KOPT-K1 (cell line): Measurements from ENCODE around the gene ZNF771.
A peak's percentile ranks its signal among the peaks of the same experiment; 100 is the strongest.

Experiments
- H3K27ac ChIP-seq: fragments of 200-600 bp; sonication (generic); 2 replicates; pipeline ENCODE4 v1.5.1; 2016; ENCODE audit warnings: antibody characterized with exemption, mild to moderate bottlenecking, low read depth, low read length; ENCODE audit not compliant: poor library complexity, severe bottlenecking
- H3K36me3 ChIP-seq: fragments of 200-600 bp; sonication (generic); 2 replicates; pipeline ENCODE4 v1.5.1; 2017; ENCODE audit warnings: antibody characterized with exemption, mild to moderate bottlenecking, low read length, moderate library complexity; ENCODE audit not compliant: insufficient read depth
- H3K9me3 ChIP-seq: fragments of 200-600 bp; sonication (generic); 2 replicates; pipeline ENCODE4 v1.5.1; 2017; ENCODE audit warnings: antibody characterized with exemption, low read length, mild to moderate bottlenecking; ENCODE audit not compliant: insufficient read depth, poor library complexity, severe bottlenecking

ZNF771 gene

DNA sequence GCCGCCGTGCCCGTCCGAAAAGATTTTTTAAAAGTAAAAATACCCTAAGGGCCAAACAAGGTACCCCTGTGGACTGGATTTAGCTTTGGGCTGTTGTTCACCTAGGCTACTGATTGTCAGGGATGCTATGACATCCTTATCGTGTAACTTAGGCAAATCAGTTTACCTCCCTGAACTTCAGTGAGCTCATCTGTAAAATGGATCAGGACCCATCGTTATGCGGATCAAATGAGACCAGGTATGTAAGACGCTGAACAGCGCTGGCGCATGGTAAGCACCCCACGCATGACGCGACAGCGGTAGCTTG, 658 bp upstream of the ZNF771 start:
- Histone ChIP-seq H3K9me3 (no peaks in the 10 kb centered on the region), H3K27ac (peak overlapping the region; percentile 78), H3K36me3 (peaks cover 20% of the 10 kb centered on the region)

DNA sequence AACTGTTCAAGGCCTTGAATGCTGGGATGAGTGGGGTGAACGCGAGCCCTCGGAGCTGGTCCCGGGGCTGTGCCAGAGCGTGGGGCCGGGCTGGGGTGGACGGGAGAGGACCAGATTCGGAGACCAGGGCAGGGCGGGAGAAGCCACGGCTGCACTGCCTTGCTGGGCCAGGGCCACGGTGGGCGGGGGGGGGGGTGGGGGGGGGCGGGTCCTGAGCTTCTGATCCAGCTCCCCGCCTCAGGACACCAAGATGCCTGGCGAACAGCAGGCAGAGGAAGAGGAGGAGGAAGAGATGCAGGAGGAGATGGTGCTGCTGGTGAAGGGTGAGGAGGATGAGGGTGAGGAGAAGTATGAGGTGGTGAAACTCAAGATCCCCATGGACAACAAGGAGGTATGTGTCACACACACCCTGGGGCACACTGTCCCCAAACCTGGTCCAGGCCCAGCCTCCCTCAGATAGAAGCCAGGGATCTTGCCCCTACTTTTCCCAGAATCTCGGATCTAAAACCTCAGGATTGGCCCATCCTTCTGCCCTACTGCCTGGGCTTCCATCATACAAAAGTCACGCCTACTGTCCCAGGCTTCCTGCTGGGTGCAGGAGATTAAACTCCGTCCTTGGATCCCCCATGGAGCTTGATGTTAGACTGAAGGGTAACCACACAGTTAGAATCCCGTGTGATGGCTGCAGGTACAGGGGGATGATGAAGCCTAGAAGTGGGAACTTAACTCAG, 563 bp downstream of the ZNF771 start:
- H3K27ac ChIP-seq: peak overlapping the region; percentile 78
- no peaks in the 10 kb centered on the region for H3K9me3 ChIP-seq
- peaks cover 32% of the 10 kb centered on the region for H3K36me3 ChIP-seq

DNA sequence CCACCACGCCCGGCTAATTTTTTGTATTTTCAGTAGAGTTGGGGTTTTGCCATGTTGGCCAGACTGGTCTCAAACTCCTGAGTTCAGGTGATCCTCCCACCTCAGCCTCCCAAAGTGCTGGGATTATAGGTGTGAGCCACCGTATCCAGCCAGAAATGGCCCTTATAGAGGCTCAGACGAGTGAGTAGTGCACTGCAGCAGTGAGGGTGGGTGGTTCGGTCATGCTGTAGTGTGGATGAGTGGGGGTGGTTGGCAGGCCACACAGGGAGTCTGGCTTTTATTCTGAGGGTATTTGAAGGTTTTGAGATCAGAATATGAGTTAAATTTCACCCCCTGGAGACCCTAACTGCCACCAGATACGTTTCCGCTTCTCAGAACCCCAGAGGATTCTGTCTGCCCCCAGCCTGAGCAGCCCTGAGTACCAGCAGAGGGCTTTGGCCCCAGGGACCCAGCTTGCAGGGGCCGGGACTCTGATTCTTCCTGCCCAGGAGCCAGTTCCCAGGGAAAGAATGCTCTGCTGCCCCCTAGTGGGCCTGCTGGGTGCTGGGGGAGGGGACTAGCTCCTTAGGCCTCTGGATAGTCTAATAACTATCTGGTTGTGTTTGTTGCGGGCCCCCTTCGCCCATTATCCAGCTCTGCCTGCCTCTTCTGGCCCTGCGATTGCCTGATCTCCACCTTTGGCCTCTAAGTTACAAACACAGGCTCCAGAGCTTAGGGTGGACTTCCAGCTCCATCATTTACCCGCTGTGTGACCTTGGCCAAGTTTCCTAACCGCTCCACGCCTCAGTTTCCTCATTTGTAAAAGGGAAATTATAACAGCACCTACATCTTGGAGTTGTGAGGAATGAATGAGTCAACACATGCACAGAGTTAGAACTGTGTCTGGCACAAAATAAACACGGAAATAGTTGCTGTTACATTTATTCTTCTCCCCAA, 2.0 kb downstream of the ZNF771 start:
- Histone ChIP-seq H3K27ac (peak overlapping the region; percentile 44), H3K9me3 (no peaks in the 10 kb centered on the region), H3K36me3 (peaks cover 46% of the 10 kb centered on the region)

DNA sequence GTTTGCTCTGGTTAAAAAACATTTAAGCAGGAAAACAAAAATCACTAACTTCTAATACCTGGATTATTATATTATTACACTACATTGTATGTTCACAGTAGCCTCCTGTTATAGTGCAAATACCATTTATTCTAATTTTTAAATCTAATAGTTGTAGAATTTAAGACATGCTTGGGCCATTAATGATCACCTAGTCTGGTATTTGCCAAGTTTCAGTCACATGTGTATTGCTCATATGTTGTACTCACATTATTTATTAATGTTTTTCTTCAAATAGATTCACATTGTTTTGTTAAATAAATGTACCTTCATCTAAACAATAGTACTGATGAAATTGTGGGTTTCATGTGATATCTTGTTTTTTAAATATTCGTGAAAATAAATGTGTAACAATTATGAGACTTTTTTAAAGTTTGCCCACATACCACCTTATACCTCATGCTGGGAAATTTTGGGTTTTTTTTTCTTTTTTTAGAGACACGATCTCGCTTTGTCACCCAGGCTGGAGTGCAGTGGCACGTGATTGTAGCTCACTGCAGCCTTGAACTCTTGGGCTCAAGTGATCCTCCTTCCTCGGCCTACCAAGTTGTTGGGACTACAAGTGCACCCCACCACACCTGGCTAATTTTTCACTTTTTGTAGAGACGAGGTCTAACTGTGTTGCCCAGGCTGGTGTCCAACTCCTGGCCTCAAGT, 5.9 kb downstream of the ZNF771 start:
- H3K36me3 ChIP-seq: peaks cover 73% of the 10 kb centered on the region
- H3K27ac ChIP-seq: no peak overlapping the region
- H3K9me3 ChIP-seq: no peaks in the 10 kb centered on the region

DNA sequence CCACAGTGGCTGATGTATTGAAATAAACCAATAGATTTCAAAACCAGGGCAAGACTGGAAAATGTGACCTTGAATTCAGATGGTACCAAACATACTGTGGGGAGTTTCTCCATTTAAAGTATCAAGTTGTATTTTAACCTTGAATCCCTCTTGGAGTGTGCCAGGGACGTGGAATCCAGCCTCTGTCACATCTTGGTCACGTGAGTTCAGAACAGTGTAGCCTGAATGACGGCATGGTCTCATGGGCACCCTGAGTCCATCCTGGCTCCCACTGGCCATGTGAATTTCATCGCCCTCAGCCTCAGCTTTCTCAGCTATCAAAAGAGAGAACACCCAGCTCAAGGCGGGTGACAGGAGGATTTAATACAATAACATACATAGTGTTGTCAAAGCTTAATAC, 6.8 kb downstream of the ZNF771 start:
- Histone ChIP-seq H3K9me3 (no peaks in the 10 kb centered on the region), H3K36me3 (peaks cover 82% of the 10 kb centered on the region), H3K27ac (no peak overlapping the region)

DNA sequence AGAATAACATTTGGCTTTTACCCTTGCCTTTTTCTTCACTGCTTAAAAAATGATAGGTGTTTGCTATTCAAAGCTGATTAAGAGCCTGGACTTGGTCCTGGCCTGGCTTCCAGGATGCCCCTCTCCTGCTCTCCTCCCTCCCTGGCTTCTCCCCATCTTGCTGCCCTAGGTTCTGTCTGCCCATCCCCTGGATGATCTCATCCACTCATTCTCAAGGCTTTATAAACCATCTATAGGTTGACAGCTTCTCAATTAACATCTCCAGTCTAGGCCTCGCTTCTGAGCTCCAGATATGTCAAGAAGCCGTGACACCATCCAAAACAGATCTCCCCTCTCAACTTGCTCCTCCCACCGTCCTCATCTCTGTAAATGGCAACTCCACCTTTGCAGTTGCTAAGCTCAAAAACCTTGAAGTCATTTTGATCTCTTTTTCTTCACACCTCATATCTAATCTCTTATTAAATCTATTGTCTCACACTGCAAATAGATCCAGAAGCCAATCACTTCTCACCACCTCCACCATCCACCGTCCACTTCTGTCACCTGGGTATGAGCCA, 8.7 kb downstream of the ZNF771 start:
- H3K36me3 ChIP-seq: peaks cover 88% of the 10 kb centered on the region
- no peak overlapping the region for H3K27ac ChIP-seq
- H3K9me3 ChIP-seq: no peaks in the 10 kb centered on the region

DNA sequence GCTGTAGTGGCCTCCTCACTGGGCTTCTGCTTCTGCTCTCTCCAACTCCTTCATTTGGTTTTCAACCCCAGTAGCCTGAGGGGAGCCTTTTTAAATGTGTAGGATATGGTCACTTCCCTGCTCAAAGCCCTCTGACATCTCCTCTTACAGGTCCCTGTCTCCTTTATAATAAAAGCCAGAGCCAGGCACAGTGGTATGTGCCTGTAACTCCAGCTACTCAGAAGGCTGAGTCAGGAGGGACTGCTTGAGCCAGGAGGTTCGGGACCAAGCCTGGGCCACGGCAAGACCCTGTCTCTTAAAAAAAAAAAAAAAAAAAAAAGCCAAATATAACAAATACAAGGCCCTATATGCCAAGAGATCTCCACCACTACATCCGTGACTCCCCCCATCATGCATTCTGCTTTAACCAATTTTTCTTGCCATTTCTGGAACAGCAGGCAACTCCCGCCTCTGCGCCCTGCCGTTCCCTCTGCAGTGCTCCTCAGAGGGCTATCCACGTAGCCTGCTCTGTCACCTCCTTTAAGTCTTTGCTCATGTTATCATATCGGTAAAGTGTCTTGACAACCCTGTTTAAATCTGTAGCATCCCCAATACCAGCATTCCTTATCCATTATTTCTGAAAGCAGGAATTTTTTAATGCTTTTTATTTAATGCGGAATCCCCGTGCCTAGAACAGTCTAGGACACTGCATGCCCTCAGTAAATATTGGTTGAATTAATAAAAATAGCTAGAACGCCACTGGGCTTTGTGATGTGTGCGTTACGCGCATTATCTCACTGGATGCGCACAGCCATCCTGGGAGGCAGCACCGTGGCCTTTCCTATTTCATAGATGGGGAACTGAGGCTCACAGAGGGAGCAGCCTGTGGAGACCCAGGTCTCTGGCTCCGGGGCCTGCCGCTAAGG, 9.5 kb downstream of the ZNF771 start:
- H3K9me3 ChIP-seq: no peaks in the 10 kb centered on the region
- H3K36me3 ChIP-seq: peaks cover 88% of the 10 kb centered on the region
- H3K27ac ChIP-seq: peak overlapping the region; percentile 46

DNA sequence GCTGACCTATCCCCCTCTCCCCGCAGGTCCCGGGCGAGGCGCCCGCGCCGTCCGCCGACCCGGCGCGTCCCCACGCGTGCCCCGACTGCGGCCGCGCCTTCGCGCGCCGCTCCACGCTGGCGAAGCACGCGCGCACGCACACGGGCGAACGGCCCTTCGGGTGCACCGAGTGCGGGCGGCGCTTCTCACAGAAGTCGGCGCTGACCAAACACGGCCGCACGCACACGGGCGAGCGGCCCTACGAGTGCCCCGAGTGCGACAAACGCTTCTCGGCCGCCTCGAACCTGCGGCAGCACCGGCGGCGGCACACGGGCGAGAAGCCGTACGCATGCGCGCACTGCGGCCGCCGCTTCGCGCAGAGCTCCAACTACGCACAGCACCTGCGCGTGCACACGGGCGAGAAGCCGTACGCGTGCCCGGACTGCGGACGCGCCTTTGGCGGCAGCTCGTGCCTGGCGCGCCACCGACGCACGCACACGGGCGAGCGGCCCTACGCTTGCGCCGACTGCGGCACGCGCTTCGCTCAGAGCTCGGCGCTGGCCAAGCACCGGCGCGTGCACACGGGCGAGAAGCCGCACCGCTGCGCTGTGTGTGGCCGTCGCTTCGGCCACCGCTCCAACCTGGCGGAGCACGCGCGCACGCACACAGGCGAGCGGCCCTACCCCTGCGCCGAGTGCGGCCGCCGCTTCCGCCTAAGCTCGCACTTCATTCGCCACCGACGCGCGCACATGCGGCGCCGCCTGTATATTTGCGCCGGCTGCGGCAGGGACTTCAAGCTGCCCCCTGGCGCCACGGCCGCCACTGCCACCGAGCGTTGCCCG, 10.3 kb downstream of the ZNF771 start:
- Histone ChIP-seq H3K9me3 (no peaks in the 10 kb centered on the region), H3K27ac (peak overlapping the region; percentile 46), H3K36me3 (peaks cover 88% of the 10 kb centered on the region)

DNA sequence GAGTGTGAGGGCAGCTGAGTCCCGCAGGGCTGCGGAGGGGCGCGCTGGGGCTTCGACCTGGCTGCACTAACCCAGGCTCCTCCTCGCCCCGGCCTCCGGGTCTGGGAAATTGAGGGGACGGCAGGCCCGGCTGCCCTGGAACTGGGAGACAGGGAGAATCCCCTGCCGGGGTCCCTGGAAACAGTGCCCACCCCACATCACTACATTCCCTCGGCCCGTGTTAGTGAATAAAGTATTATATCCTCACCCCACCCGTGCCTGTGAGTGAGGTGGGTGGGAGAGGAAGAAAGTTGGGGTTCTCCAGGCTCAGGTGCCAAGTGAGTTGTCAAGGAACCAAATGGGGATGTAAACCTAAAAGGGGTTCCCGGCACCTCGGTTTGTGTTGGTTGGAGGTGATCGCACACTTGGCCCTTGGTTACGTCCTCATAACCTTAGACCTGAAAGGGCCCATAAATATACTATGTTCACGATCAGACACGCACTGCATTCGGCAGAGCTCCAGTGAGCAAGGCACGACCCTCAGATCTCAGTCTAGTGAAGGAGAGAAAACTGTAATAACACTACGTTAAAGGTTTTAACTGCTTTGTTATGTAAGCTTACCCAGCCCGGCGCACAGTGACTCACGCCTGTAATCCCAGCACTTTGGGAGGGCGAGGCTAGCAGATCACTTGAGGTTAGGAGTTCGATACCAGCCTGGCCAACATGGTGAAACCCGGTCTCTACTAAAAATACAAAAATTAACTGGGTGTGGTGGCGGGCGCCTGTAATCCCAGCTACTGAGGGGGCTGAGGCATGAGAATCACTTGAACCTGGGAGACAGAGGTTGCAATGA, 11.2 kb downstream of the ZNF771 start:
- H3K27ac ChIP-seq: peak overlapping the region; percentile 46
- peaks cover 87% of the 10 kb centered on the region for H3K36me3 ChIP-seq
- H3K9me3 ChIP-seq: no peaks in the 10 kb centered on the region

DNA sequence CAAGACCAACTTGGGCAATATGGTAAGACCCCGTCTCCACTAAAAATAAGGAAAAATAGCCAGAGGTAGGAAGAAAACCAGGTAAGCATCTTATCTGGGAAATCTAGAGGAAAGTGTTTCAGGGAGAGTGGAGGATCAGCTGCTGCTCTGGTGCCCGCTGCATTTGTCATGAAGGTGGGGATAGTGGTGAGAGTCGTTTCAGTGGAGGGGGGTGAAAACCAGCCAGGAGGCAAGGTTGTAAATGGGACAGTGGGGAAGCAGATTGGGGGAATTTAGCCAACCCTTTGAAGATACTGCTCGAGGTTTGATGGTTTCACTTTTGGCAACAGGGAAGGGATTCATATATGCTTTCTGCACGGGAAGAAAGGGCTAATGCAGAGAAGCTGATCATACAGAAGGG, 13.6 kb downstream of the ZNF771 start:
- Histone ChIP-seq H3K27ac (no peak overlapping the region), H3K9me3 (no peaks in the 10 kb centered on the region), H3K36me3 (peaks cover 90% of the 10 kb centered on the region)

DNA sequence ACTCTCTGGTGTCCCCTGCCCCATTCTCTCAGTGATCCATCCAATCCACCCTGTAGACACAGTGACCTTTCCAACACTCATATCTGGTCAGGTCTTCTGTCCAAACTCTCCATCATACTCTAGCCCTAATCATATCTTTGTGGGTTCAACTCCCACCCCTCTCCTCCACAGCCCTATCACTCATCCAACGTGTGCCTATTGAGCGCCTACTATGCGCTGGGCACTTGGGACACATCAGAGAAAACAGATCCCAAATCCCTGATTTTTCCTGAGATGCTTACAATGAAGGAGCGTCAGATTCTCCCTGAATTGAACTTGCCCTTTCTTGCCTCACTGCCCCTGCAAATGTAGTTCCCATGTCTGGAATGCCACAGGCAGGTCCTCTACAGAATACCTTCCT, 20.6 kb downstream of the ZNF771 start:
- peaks cover 58% of the 10 kb centered on the region for H3K36me3 ChIP-seq

DNA sequence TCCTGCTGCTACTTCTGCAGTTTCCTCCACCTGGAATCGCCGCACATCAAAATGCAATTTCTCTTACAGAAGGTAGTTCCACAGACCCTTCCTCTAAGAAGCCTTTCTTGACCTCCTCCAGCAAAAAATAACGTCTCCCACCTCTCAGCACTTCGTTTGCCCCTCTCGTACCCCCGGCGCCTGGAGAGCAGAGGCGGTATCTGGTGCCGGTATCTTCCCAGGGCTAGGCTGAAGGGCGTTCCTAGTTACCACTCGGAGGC, 21.9 kb downstream of the ZNF771 start:
- H3K36me3 ChIP-seq: peaks cover 45% of the 10 kb centered on the region
- peak overlapping the region; percentile 81 for H3K27ac ChIP-seq
- no peaks in the 10 kb centered on the region for H3K9me3 ChIP-seq

More for the DNA sequence above, 20.6 kb downstream of the ZNF771 start:
- H3K27ac ChIP-seq: no peak overlapping the region
- no peaks in the 10 kb centered on the region for H3K9me3 ChIP-seq
